ENCODE results near the gene FNIP2. TPM values are rescaled to one million over a fixed set of nuclear protein-coding genes. Genes with fewer than 3 reads are reported as not detected.

Gene FNIP2
- total RNA-seq, 4 donors from 2014 or later: 48.9 to 75.8 (median 63.2) TPM

DNA sequence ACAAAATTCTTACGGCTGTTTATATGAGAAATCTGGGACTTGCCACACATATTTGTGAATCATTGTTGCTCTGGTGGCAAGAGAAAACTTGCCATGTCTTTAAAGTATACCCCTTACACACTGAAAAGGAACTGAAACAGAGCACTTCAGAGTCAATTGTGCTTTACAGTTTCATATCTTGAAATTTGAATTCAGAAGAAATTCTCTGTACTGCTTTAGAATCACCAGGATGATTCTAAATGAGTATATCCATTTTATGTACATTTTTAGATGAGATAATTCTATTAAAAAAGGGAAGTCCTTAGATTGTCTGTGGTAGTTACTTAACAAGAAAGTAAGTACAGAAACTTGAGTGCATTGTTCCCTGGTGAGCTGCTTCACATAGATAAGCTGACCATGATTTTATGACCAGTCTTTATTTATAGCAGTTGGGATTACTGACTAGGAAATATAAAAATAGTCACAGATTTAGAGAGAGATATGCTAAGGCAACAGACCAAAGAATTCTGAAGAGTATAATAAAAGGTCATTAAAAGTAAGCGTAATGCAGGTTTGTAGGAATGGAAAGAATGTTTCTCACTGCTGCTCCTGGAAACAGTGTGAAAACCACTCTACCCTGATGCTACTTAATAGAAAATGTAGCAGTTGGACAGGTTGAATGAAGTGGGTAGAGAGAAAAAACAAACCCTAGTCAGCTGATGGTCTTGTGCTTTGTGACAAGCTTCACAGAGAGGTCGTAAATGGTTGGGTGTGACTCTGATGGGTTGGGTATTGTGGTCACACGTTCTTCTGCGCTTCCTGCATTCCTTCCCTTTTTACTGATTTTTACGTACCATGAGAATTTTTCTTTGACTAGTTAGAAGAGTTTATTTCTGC is 41.0 kb downstream of the FNIP2 start:
- Histone ChIP-seq H3K9me3 (no peaks in the 10 kb centered on the region), H3K27me3 (no peaks in the 10 kb centered on the region), H3K36me3 (no peaks in the 10 kb centered on the region), H3K4me1 (peaks cover 24 to 52% of the 10 kb centered on the region in 2 donors), H3K27ac (peak overlapping the region; percentile 71 to 93 (median 83)), H3K4me3 (replicated peaks in 1 of 3) (no peak overlapping the region)
- intact Hi-C loops (cut with DNase I): no loop called here
- WGBS, 2 donors: 22 to 28% methylated on average over 6 of the region's 6 CpGs
- DNase-seq: peak; percentile 46 to 49
- TF ChIP-seq, protein P1, sequence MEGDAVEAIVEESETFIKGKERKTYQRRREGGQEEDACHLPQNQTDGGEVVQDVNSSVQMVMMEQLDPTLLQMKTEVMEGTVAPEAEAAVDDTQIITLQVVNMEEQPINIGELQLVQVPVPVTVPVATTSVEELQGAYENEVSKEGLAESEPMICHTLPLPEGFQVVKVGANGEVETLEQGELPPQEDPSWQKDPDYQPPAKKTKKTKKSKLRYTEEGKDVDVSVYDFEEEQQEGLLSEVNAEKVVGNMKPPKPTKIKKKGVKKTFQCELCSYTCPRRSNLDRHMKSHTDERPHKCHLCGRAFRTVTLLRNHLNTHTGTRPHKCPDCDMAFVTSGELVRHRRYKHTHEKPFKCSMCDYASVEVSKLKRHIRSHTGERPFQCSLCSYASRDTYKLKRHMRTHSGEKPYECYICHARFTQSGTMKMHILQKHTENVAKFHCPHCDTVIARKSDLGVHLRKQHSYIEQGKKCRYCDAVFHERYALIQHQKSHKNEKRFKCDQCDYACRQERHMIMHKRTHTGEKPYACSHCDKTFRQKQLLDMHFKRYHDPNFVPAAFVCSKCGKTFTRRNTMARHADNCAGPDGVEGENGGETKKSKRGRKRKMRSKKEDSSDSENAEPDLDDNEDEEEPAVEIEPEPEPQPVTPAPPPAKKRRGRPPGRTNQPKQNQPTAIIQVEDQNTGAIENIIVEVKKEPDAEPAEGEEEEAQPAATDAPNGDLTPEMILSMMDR (IDR thresholded peaks at IDR 0.05): peak in 1 of 6 experiments; percentile 9
- peak in 1 of 2 donors; percentile 52 for TF ChIP-seq POLR2A (IDR thresholded peaks at IDR 0.05)

DNA sequence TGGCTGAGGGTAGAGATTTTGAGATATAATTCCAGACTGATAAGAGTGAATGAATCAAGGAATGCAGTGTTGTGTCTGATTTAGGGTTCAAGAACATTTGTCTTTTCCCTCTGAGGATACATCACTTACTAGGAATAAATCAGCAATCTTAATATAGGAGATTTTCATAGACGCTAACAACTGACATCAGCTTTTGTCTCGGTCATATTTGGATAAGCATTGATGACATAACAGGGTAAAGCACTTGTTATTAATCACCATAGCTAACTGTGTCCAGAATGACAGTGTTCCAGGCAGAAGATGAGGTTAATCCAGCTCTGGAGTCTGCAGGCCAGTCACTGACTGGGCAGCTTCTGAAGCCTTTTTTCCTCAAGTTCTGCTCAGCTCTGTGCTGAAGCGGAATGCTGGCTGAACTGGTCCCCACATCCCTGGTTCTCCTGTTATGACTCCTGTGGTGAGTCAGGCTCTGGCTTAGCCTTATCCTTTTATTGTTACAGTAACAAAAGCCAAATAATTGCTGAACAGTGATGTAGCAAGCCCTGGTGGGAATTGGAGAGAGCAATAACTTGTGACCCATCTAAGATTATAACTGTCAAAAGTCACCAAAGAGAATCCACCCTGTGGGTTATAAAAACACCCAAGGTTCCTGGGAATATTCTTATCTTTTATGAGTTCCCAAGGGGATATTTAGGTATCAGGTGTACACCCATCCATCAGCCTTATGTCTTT is 41.8 kb downstream of the FNIP2 start:
- DNase-seq: peak; percentile 53 to 61
- no peak for TF ChIP-seq POLR2A (IDR thresholded peaks at IDR 0.05)
- TF ChIP-seq, protein P1 (IDR thresholded peaks at IDR 0.05): no peak
- Histone ChIP-seq H3K4me1 (peaks cover 24 to 46% of the 10 kb centered on the region in 2 donors), H3K4me3 (replicated peaks in 1 of 3) (no peak overlapping the region), H3K9me3 (no peaks in the 10 kb centered on the region), H3K27ac (peak overlapping the region; percentile 71 to 93 (median 83)), H3K36me3 (no peaks in the 10 kb centered on the region), H3K27me3 (no peaks in the 10 kb centered on the region)
- intact Hi-C loops (cut with DNase I): no loop called here
- 64 to 73% methylated on average over 3 of the region's 3 CpGs for WGBS, 2 donors

DNA sequence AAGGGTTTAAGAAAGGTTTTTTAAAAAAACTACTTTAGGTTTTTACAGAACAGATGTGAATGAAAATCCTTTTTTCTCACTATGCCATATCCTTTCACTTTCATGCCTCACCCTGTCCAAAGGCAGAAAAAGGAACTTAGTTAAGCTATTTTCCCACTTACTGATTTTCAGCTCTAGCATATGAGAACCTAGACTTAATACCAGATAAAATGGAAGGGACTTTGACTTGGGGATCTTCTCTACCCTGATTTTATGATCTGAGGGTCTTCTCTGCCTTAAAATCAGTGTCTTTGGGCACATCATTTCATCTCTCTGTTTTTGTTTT is 42.4 kb downstream of the FNIP2 start:
- H3K4me1 ChIP-seq: peaks cover 24 to 41% of the 10 kb centered on the region in 2 donors

DNA sequence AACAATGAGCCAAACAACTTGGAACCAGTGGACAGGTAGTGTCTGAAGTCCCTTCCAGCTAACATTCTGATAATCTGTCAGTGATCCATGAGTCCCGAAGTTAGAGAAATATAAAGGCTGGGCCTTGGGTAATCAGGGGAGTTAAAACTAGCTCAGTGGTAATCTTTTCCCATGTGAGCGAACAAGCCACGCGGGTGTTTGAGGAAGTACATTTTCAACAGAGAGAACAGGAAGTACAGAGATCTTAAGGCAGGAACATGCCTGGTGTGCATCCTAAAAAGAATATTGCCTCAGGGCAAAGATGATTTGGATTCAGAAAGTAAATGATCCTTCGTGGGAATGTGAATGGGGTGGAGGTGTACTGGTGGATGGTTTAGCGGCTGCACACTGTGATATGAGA is 42.9 kb downstream of the FNIP2 start:
- intact Hi-C loops (cut with DNase I): no loop called here
- Histone ChIP-seq H3K36me3 (no peaks in the 10 kb centered on the region), H3K27ac (peak overlapping the region in 2 of 3 donors; percentile 83 to 93), H3K9me3 (no peaks in the 10 kb centered on the region), H3K4me1 (peaks cover 24 to 41% of the 10 kb centered on the region in 2 donors), H3K27me3 (no peaks in the 10 kb centered on the region), H3K4me3 (replicated peaks in 1 of 3) (no peak overlapping the region)
- peak; percentile 25 to 47 for DNase-seq
- WGBS, 2 donors: 73 to 77% methylated on average over 6 of the region's 6 CpGs
- TF ChIP-seq POLR2A (IDR thresholded peaks at IDR 0.05): no peak
- TF ChIP-seq, protein P1 (IDR thresholded peaks at IDR 0.05): no peak

More for the DNA sequence above, 42.4 kb downstream of the FNIP2 start:
- no peak for DNase-seq
- H3K9me3 ChIP-seq: no peaks in the 10 kb centered on the region
- no peaks in the 10 kb centered on the region for H3K36me3 ChIP-seq
- intact Hi-C loops (cut with DNase I): no loop called here
- TF ChIP-seq, protein P1 (IDR thresholded peaks at IDR 0.05): no peak
- TF ChIP-seq POLR2A (IDR thresholded peaks at IDR 0.05): no peak
- peak overlapping the region; percentile 71 to 93 (median 83) for H3K27ac ChIP-seq
- no peak overlapping the region for H3K4me3 ChIP-seq (replicated peaks in 1 of 3)
- no peaks in the 10 kb centered on the region for H3K27me3 ChIP-seq

DNA sequence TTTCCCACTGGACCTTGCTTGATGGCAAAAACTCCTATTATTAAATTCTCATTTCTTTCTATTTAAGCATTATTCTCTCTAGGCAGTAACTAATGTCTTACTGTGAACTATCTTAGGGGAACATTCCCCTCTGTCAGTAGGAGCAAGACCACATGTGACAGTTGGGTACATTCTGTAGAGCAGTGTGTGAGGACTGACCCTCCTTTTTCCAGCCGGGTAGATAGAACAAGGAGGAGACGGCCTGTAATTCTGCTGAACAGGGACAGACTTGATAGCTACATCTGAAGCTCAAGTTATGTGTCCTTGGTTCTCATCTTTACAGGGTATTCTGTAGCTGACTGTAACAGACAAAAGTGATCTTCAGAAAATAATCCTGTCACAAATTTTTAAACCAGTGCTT is 43.3 kb downstream of the FNIP2 start:
- Histone ChIP-seq H3K4me1 (peaks cover 24 to 41% of the 10 kb centered on the region in 2 donors), H3K27ac (peak overlapping the region in 2 of 3 donors; percentile 29 to 83), H3K36me3 (no peaks in the 10 kb centered on the region), H3K4me3 (replicated peaks in 1 of 3) (no peak overlapping the region), H3K27me3 (no peaks in the 10 kb centered on the region), H3K9me3 (no peaks in the 10 kb centered on the region)
- WGBS, 2 donors: 61 to 70% methylated on average over 2 of the region's 2 CpGs
- DNase-seq: no peak
- intact Hi-C loops (cut with DNase I): no loop called here
- no peak for TF ChIP-seq POLR2A (IDR thresholded peaks at IDR 0.05)
- TF ChIP-seq, protein P1 (IDR thresholded peaks at IDR 0.05): no peak
